CD14-positive monocyte (primary cell): ENCODE results near the gene LAG3. TPM values are rescaled to one million over a fixed set of nuclear protein-coding genes. Genes with fewer than 3 reads are reported as not detected.

Experiments used
- DNase-seq, 3 donors: peaks; one replicate each; pipeline ENCODE4 v3.0.0-alpha.2; 2011 to 2022
- H2AFZ ChIP-seq: 2 replicates; pipeline ENCODE4 v1.6.0; 2012; ENCODE audit warnings: mild to moderate bottlenecking, low read depth, low read length, inconsistent platforms; ENCODE audit not compliant: insufficient read depth, poor library complexity, severe bottlenecking
- H3K27ac ChIP-seq, 2 donors: 1 replicate in 1 of 2; 2 replicates in 1 of 2; pipeline ENCODE4 v1.5.1; 2012 to 2013; ENCODE audit warnings: low read length in 2 of 2, control low read depth in 1 of 2, inconsistent platforms in 1 of 2, low read depth in 1 of 2, mild to moderate bottlenecking in 1 of 2
- H3K27me3 ChIP-seq, 2 donors: one replicate each; pipeline versions ENCODE4 v1.6.0 to v1.6.1; 2011 to 2013; ENCODE audit warnings: low read length in 2 of 2; ENCODE audit not compliant: control insufficient read depth in 2 of 2, insufficient read depth in 2 of 2
- H3K36me3 ChIP-seq, 2 donors: replicated peaks in 1 of 2; 1 replicate in 1 of 2; 2 replicates in 1 of 2; pipeline versions ENCODE4 v1.5.1 to v1.6.1; 2012 to 2013; ENCODE audit warnings: low read length in 2 of 2, control low read depth in 1 of 2, inconsistent platforms in 1 of 2, mild to moderate bottlenecking in 1 of 2; ENCODE audit not compliant: insufficient read depth in 2 of 2, control insufficient read depth in 1 of 2
- H3K4me1 ChIP-seq, 2 donors: 1 replicate in 1 of 2; 2 replicates in 1 of 2; pipeline versions ENCODE4 v1.5.1 to v1.6.1; 2012 to 2013; ENCODE audit warnings: low read length in 2 of 2, control low read depth in 1 of 2, inconsistent platforms in 1 of 2, mild to moderate bottlenecking in 1 of 2, moderate library complexity in 1 of 2; ENCODE audit not compliant: insufficient read depth in 2 of 2, control insufficient read depth in 1 of 2
- H3K4me2 ChIP-seq: replicated peaks from 2 replicates; pipeline ENCODE3; 2012; ENCODE audit warnings: low read length, moderate library complexity, mild to moderate bottlenecking; ENCODE audit not compliant: poor library complexity, severe bottlenecking; ENCODE audit errors: extremely low read depth
- H3K4me3 ChIP-seq, 3 experiments: fragments of 200-600 bp in 1 of 3; sonication (generic) in 1 of 3; replicated peaks in 1 of 3; 1 replicate in 2 of 3; 2 replicates in 1 of 3; pipeline ENCODE4 v1.5.1; 2011 to 2013; ENCODE audit warnings: low read length in 3 of 3, mild to moderate bottlenecking in 3 of 3, control low read depth in 2 of 3, low read depth in 2 of 3, inconsistent platforms in 1 of 3, moderate library complexity in 1 of 3
- H3K79me2 ChIP-seq: 2 replicates; pipeline ENCODE4 v1.6.0; 2012; ENCODE audit warnings: mild to moderate bottlenecking, control low read depth, inconsistent platforms, low read length, moderate library complexity; ENCODE audit not compliant: insufficient read depth
- H3K9ac ChIP-seq: 2 replicates; pipeline ENCODE4 v1.6.0; 2017; ENCODE audit warnings: low read length, mild to moderate bottlenecking; ENCODE audit not compliant: insufficient read depth, poor library complexity, severe bottlenecking
- H3K9me3 ChIP-seq, 2 donors: replicated peaks in 1 of 2; 1 replicate in 1 of 2; 2 replicates in 1 of 2; pipeline versions ENCODE4 v1.5.1 to v1.6.1; 2012 to 2013; ENCODE audit warnings: low read length in 2 of 2, control low read depth in 1 of 2; ENCODE audit not compliant: control insufficient read depth in 1 of 2, insufficient read depth in 1 of 2
- H4K20me1 ChIP-seq: 2 replicates; pipeline ENCODE4 v1.6.0; 2012; ENCODE audit warnings: mild to moderate bottlenecking, low read length, control low read depth, moderate library complexity; ENCODE audit not compliant: insufficient read depth
- H3K27ac Mint-ChIP-seq, 7 donors: one replicate each; pipeline ENCODE4 v1.8.0; 2020; ENCODE audit warnings: mild to moderate bottlenecking in 7 of 7, mixed read lengths in 7 of 7, moderate library complexity in 6 of 7, inconsistent platforms in 2 of 7
- H3K27me3 Mint-ChIP-seq, 3 donors: one replicate each; pipeline ENCODE4 v1.8.0; 2021 to 2022; ENCODE audit warnings: low read depth in 3 of 3, mild to moderate bottlenecking in 3 of 3, mixed read lengths in 3 of 3, moderate library complexity in 3 of 3, inconsistent platforms in 1 of 3
- H3K36me3 Mint-ChIP-seq, 2 donors: one replicate each; pipeline ENCODE4 v1.8.0; 2020; ENCODE audit warnings: mixed read lengths in 2 of 2, inconsistent platforms in 1 of 2, mild to moderate bottlenecking in 1 of 2
- H3K4me1 Mint-ChIP-seq: one replicate; pipeline ENCODE4 v1.8.0; 2020; ENCODE audit warnings: mild to moderate bottlenecking, mixed read lengths
- H3K4me3 Mint-ChIP-seq, 2 donors: one replicate each; pipeline ENCODE4 v1.8.0; 2020; ENCODE audit warnings: mild to moderate bottlenecking in 2 of 2, mixed read lengths in 2 of 2, moderate library complexity in 1 of 2
- H3K9me3 Mint-ChIP-seq, 7 donors: one replicate each; pipeline ENCODE4 v1.8.0; 2020 to 2022; ENCODE audit warnings: mixed read lengths in 7 of 7, mild to moderate bottlenecking in 6 of 7, moderate library complexity in 6 of 7, inconsistent platforms in 2 of 7
- WGBS: methylation state at CpG from one replicate; pipeline ENCODE4 v1.1.5; 2013; ENCODE audit warnings: missing lambda C conversion rate; ENCODE audit not compliant: insufficient coverage; 5-methylcytosine and 5-hydroxymethylcytosine counted together
- intact Hi-C, 2 donors: fragments of 100-400 bp; cut with micrococcal nuclease; formaldehyde crosslinking; loops; one replicate each; pipeline versions ENCODE4 v1.15.0 to v1.15.1; 2023
- polyA plus RNA-seq, 3 donors: library from polyadenylated mRNA; depleted of rRNA in 1 of 3; unstranded in 2 of 3; stranded (reverse) in 1 of 3; fragments of 300-500 nt in 2 of 3; fragments of >200 nt in 1 of 3; fragmentation: Illumina TruSeq in 2 of 3; gene quantifications; 1 replicate in 2 of 3; 2 replicates in 1 of 3; pipeline ENCODE4 v1.2.3, GENCODE V29; 2012 to 2021
- TF ChIP-seq, protein P1 (sequence below): fragments of 200-600 bp; IDR thresholded peaks from one replicate; pipeline ENCODE4 v1.8.0; 2022; ENCODE audit warnings: antibody characterized with exemption, mild to moderate bottlenecking

LAG3 gene
- polyA plus RNA-seq, 3 donors: 0.04 TPM; not detected in 2

- Histone ChIP-seq H3K9me3 (no peaks in the 10 kb centered on the region), H2AFZ (peak overlapping the region; percentile 66), H4K20me1 (peaks cover 30% of the 10 kb centered on the region), H3K79me2 (peaks cover 60% of the 10 kb centered on the region), H3K4me3 (peak overlapping the region; percentile 79 to 97 (median 96)), H3K27ac (peak overlapping the region; percentile 94), H3K4me2 (peak overlapping the region; percentile 85), H3K9ac (peak overlapping the region; percentile 36), H3K4me1 (peaks cover 70 to 77% of the 10 kb centered on the region in 2 donors), H3K27me3 (no peaks in the 10 kb centered on the region), H3K36me3 (peaks cover 10 to 15% of the 10 kb centered on the region in 2 donors)
- Mint-ChIP-seq H3K9me3 (peaks cover 0 to 2% (median 0%) of the 10 kb centered on the region in 7 donors), H3K27ac (peak overlapping the region; percentile 37 to 98 (median 96)), H3K36me3 (peaks cover 18 to 23% of the 10 kb centered on the region in 2 donors), H3K4me3 (peak overlapping the region; percentile 94 to 97), H3K27me3 (peaks cover 0 to 2% (median 0%) of the 10 kb centered on the region in 3 donors), H3K4me1 (peaks cover 70% of the 10 kb centered on the region)
- TF ChIP-seq, protein P1, sequence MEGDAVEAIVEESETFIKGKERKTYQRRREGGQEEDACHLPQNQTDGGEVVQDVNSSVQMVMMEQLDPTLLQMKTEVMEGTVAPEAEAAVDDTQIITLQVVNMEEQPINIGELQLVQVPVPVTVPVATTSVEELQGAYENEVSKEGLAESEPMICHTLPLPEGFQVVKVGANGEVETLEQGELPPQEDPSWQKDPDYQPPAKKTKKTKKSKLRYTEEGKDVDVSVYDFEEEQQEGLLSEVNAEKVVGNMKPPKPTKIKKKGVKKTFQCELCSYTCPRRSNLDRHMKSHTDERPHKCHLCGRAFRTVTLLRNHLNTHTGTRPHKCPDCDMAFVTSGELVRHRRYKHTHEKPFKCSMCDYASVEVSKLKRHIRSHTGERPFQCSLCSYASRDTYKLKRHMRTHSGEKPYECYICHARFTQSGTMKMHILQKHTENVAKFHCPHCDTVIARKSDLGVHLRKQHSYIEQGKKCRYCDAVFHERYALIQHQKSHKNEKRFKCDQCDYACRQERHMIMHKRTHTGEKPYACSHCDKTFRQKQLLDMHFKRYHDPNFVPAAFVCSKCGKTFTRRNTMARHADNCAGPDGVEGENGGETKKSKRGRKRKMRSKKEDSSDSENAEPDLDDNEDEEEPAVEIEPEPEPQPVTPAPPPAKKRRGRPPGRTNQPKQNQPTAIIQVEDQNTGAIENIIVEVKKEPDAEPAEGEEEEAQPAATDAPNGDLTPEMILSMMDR: no peak
- DNase-seq: peak in 1 of 3 donors; percentile 37
- WGBS: no CpG with 5 or more reads among the region's 12 CpGs
- intact Hi-C loops: loop anchor here (5.0 kb wide), 2 partner anchors 37 to 38 kb away; partner anchors contain the start of genes MLF2 (in 1 of the 2) and P3H3 (in 1 of the 2)
Observed at GRCh38 chr12:6790496-6791150, 18.3 kb downstream of the LAG3 start.

GRCh38 chr12:6791931-6792520 is 19.7 kb downstream of the LAG3 start:
- H3K27ac ChIP-seq: peak overlapping the region; percentile 94
- no peaks in the 10 kb centered on the region for H3K9me3 ChIP-seq
- H4K20me1 ChIP-seq: peaks cover 44% of the 10 kb centered on the region
- H3K4me1 ChIP-seq: peaks cover 56 to 63% of the 10 kb centered on the region in 2 donors
- Mint-ChIP-seq H3K4me3 (peak overlapping the region; percentile 94 to 100), H3K27me3 (peaks cover 0 to 2% (median 0%) of the 10 kb centered on the region in 3 donors), H3K27ac (peak overlapping the region; percentile 96 to 99 (median 98)), H3K9me3 (peaks cover 0 to 2% (median 0%) of the 10 kb centered on the region in 7 donors), H3K36me3 (peaks cover 32 to 37% of the 10 kb centered on the region in 2 donors), H3K4me1 (peaks cover 62% of the 10 kb centered on the region)
- 2% methylated on average over 6 of the region's 13 CpGs for WGBS
- DNase-seq: no peak
- peak overlapping the region; percentile 85 for H3K4me2 ChIP-seq
- peaks cover 24 to 29% of the 10 kb centered on the region in 2 donors for H3K36me3 ChIP-seq
- peak overlapping the region; percentile 75 for H3K9ac ChIP-seq
- peak overlapping the region; percentile 83 for H2AFZ ChIP-seq
- peak overlapping the region; percentile 65 to 97 (median 96) for H3K4me3 ChIP-seq
- TF ChIP-seq, protein P1: no peak
- H3K79me2 ChIP-seq: peaks cover 74% of the 10 kb centered on the region
- H3K27me3 ChIP-seq: no peaks in the 10 kb centered on the region
- intact Hi-C loops: loop anchor here (5.0 kb wide), 2 partner anchors 35 to 40 kb away; partner anchors contain the start of genes MLF2 (in 1 of the 2) and P3H3 (in 1 of the 2)
